ENCODE results near the gene IKZF1.
A peak's percentile ranks its signal among the peaks of the same experiment; 100 is the strongest.
"Not testable (repeated sequence)": the region's sequence is repeated elsewhere in the genome, so short reads cannot be mapped to it uniquely, and the experiment has no call there.

The IKZF1 gene

DNA sequence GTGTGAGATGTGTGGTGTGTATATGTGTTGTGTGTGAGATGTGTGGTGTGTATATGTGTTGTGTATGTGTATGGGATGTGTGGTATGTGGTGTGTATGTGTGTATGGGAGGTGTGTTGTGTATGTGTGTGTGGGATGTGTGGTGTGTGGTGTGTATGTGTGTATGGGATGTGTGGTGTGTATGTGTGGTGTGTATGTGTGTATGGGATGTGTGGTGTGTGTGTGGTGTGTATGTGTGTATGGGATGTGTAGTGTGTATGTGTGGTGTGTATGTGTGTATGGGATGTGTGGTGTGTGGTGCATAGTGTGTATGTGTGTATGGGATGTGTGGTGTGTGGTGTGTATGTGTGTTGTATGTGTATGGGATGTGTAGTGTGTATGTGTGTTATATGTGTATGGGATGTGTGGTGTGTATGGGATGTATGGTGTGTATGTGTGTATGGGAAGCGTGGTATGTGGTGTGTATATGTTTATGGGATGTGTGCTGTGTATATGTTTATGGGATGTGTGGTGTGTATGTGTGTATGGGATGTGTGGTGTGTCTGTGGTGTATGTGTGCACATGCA is 30.8 kb downstream of the IKZF1 start:
- no peak for DNase-seq

DNA sequence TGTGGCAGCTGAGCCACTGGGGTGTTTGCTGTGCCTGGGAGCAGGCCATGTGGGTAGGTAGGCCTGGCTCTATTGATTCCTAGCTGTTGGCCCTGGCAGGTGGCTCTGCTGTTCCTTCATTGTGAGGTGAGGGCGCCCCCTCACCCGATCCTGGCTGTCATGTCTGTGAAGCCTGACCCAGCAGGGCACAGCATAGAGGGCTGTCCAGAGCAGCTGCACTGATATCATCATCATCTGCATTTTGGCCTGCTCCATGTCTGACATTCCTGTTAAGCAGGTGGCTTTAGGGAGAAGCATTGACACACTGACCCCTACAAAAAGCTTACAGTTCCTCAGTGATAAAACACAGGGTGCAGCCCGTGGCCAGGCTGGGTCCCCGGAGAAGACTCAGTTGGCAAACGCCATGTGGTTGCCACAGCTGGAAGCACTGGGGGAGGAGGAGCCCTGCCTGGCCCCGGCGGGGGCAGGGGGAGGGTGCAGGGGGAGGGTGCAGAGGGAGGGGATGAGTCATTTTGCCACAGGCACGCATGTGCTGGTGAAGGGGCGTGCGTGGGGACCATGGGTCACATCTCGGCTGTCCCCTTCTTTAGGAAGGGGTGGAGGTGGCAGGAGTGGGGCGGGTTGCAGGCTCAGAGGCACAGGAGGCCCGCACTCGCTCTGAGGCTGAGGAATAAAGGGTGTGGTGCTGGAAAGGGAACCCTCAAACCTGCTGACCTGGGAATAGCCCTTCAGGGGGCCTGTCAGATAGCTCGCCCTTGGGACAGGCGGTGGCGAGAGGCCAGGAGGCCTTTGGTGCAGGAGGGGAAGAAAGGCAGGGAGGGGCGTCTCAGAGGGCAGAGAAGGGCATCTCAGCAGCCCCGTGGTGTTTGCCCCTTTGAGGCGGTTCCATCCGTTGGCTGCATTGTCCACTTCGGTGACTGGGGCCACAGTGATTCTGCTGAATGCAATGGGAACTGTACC is 31.6 kb downstream of the IKZF1 start:
- peak; percentile 77 for DNase-seq

DNA sequence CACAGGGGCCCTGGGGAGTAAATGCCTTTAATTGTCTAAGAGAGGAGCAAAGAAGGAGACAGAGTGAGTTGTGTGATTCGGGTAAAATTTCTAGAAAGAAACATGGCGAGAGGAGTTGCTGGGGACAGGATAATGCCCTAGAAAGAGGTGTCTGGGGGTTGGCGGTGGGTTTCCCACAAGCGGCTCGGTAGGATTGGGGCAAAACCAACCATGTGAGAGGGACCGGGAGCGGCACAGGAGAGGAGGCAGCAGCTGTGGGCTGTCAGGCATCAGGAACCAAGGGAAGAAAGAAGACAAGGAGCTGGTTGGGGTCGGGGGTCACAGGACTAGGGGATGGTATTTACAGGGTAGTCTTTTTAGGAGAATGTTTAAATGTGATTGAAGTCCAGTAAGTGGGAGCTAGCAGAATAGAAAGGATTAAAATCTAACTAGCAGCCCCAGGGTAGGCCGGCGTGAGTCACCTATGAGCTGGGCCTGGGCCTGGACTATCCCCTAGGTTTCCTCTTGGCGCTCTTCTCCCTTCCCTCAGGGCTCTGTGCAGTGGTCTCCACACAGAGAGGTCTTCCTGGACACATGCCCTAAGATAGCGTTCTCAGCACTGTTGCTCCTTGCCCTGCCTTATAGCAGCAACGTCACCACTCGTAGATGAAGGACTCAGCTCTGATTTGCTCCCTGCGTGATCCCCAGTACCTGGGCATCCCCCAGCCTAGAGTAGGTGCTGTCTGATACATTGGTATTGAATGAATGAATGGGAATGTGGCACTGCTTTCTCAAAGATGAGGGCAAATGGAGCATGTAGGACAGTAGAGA is 32.6 kb downstream of the IKZF1 start:
- DNase-seq, result peak; percentile 49

- DNase-seq, result not testable (repeated sequence)
Observed at GRCh38 chr7:50339472-50339871, 35.0 kb downstream of the IKZF1 start.

DNA sequence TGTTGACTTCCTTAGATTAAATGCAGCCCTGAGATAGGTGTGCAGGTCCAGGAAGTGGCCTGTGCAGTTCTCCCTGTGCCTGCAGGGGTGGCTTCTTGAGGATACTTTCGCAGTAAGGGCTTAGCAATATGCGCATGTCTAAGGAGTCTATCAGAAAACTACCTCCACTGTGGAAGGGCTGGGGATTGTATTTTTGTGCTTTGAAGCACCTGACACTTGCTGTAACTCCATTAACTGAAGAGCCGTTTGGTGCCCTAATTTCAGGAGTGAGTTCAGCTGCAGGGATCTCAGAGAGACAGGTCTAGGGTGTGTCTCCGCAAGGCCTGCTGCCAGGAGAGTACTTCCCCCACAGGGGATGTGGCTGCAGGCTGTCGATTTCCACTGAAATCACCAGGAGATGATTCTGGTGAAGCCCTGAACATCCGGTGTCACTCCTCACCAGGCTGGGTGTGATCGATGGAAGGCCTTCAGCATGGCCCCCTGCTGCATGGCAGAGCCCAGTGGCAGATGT is 35.5 kb downstream of the IKZF1 start:
- DNase-seq, result peak; percentile 74

GRCh38 chr7:50341724-50342123 is 37.2 kb downstream of the IKZF1 start:
- peak; percentile 45 for DNase-seq

DNA sequence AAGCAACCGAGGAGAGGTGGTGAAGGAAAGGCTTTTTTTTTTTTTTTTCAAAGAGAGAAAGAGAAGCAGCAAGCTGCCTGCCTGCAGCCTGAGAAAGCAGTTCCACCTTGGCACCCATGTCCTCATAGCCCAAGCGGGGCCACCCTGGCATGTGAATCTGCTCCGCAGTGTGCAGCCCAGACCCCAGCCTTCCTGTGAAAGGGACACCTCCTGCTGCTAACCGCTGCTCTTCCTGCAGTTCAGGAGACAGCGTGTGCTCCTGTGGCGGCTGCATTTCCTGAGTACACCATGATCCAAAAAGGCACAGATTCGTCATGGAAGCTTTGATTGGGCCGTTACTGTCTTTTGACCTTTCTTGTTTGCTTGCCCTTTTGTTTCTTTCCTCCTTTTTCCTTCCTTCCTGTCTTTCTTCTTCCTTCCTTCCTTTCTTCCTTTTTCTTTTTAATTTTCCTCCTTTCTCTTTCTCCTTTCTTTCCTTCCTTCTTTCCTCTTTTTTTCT is 38.1 kb downstream of the IKZF1 start:
- peak; percentile 71 for DNase-seq

GRCh38 chr7:50346545-50347497 is 42.3 kb downstream of the IKZF1 start:
- DNase-seq, result no peak

GRCh38 chr7:50347693-50348092 is 43.2 kb downstream of the IKZF1 start:
- peak; percentile 62 for DNase-seq

- no peak for DNase-seq
Observed at GRCh38 chr7:50348469-50349162, 44.1 kb downstream of the IKZF1 start.

- DNase-seq, result no peak
Observed at GRCh38 chr7:50349399-50349798, 44.9 kb downstream of the IKZF1 start.

DNA sequence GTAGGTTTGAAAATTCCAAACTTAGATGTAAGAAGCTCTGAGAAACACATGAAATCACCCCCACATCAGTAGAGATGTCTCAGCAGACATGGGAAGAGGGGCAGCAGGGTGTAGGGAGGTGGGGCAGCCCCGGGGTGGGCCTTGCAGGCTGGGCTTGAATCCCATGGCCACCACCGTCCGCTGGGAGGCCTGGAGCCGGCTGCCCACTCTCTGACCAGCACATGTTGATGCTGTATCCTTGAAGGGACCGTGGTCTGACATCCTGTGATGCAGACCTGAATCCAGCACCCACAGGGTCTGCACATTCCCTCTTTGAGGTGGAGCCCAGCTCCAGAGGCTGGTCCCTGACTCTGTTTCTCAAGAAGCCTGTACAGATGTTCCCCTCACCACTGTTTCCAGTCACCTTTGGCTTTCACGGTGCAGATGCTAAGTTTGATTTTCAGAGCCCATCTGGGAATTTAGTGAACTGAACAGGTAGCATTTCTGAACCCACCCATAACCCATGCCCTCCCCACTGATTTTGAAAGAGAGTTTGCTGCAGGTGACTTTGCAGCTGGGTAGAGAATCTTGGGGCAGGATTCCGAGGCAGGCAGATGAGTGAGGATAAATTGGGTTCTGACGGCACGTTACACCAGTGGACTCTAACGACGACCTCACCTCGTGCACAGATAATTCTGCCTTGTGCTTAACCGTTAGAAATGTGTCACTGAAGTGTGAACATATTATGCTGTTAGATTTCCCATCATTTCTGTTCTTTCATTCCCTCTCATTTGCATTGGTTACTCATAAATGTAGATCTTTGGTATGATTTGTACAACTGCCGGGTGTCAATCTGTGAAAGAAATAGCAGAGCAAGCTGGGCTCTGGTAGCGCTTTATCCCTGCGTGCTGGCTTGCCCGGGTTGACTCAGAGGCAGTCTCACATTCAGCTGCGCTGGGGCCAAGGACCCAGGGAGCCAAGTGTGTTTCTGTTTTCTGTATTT is 45.7 kb downstream of the IKZF1 start:
- peak; percentile 49 for DNase-seq

GRCh38 chr7:50351267-50351666 is 46.8 kb downstream of the IKZF1 start:
- DNase-seq, result no peak

- peak; percentile 82 for DNase-seq
Observed at GRCh38 chr7:50352282-50352681, 47.8 kb downstream of the IKZF1 start.

- DNase-seq, result no peak
Observed at GRCh38 chr7:50352751-50353150, 48.2 kb downstream of the IKZF1 start.

DNA sequence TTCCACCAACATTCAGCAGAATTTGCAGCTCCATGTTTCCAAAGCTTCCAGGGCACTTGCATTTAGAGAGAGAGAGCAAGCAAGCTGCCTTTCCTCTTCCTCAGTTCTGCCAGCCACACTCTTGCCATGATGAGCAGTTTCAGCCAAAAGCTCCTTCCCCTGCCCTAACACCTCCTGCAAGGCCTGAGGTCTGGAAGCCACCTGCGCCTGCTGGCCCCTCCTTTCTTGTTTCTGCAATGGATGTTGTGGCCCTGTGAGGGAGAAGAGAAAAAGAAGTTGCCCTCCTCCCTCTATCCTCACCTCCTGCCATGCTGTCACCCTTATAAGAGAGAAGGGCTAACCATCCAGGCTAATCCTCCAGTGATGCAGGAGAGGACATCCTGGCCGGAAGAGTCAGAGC is 48.7 kb downstream of the IKZF1 start:
- DNase-seq, result no peak

- no peak for DNase-seq
Observed at GRCh38 chr7:50353894-50354595, 49.5 kb downstream of the IKZF1 start.

DNA sequence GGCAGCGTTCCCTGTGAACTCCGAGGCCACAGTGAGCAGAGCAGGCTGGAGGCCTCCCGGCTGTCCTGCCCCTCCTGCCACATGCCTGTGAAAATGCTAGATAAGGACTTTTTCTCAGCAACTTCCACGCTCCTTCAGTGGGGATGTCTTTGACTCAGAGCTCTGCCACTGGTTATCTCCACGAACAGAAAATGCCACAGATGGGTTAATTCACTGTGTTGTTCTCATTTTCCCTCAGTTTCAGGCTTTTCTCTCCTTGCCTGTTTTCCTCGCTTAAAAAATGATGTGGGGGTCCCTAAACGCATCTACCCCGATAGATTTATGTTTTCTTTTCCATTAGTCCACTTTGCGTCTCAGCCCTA is 51.3 kb downstream of the IKZF1 start:
- DNase-seq, result no peak

Data from central memory CD4-positive, alpha-beta T cell (primary cell).